Measurements from ENCODE around the gene FXR2. TPM values are rescaled to one million over a fixed set of nuclear protein-coding genes. Genes with fewer than 3 reads are reported as not detected.

Gene FXR2
- total and polyA plus RNA-seq, 10 of the 15 experiments (the other 5 are each of a cell fraction or from before 2014, with no cell fraction given) = 1.6 to 33.3 (median 22.0) TPM

GRCh38 chr17:7652388-7653356 is 38.0 kb upstream of the FXR2 start:
- TF ChIP-seq HDGF (IDR thresholded peaks at IDR 0.05) = no peak
- TF ChIP-seq RELB (IDR thresholded peaks at IDR 0.05; ENCODE audit: low read depth) = no peak
- no peak for TF ChIP-seq TCF3 (IDR thresholded peaks at IDR 0.05; ENCODE audit: borderline replicate concordance, insufficient read depth, low read depth, low read length)
- no peak for TF ChIP-seq EZH2 (IDR thresholded peaks at IDR 0.05; ENCODE audit: borderline replicate concordance, control insufficient read depth, low read depth, low read length)
- TF ChIP-seq JUND (IDR thresholded peaks at IDR 0.05; ENCODE audit: low read depth, low read length) = no peak
- TF ChIP-seq BCLAF1 (IDR thresholded peaks at IDR 0.05) = no peak
- Histone ChIP-seq H4K20me1 (ENCODE audit: control insufficient read depth, insufficient read depth) (no peaks in the 10 kb centered on the region), H3K27ac (ENCODE audit: control insufficient read depth, insufficient read depth) (no peak overlapping the region), H3K36me3 (ENCODE audit: control insufficient read depth in 2 of 2, insufficient read depth in 2 of 2, low read length in 1 of 2) (no peaks in the 10 kb centered on the region), H3K4me3 (no peak overlapping the region), H3K79me2 (ENCODE audit: control insufficient read depth, insufficient read depth, low read length) (no peaks in the 10 kb centered on the region), H3K4me1 (ENCODE audit: control insufficient read depth, insufficient read depth, low read length) (peaks cover 3% of the 10 kb centered on the region; the same call in 1 of the 2 replicates), H3K9me3 (replicated peaks; ENCODE audit: control insufficient read depth, insufficient read depth, low read length) (no peaks in the 10 kb centered on the region), H3K4me2 (ENCODE audit: control insufficient read depth, insufficient read depth) (no peak overlapping the region), H2AFZ (ENCODE audit: control insufficient read depth, low read depth, low read length) (no peak overlapping the region), H3K27me3 (replicated peaks in 1 of 2; ENCODE audit: control insufficient read depth in 2 of 2, insufficient read depth in 2 of 2, low read length in 1 of 2) (peaks cover 5 to 11% of the 10 kb centered on the region in 2 experiments), H3K9ac (ENCODE audit: control insufficient read depth, insufficient read depth, low read length) (no peak overlapping the region)
- SMC1A ChIA-PET (ENCODE audit: uncharacterized antibody, unreplicated experiment) = no interaction called here
- ATAC-seq (no peak), FAIRE-seq (no peak), DNase-seq (ENCODE audit: low read depth, low spot score) (no peak)
- RAD21 ChIA-PET (ENCODE audit: unreplicated experiment) = no interaction called here
- CTCF ChIA-PET = no interaction called here
- no TSS peak for BruUV-seq (replicated peaks)
- in situ Hi-C loops (cut with MboI) = no loop called here
- POLR2A ChIA-PET = interaction anchor here (0.6 kb wide), 1 partner anchor 8 kb away, joined by 6 read pairs; no protein-coding TSS in a partner anchor
- 46% methylated on average over 12 of the region's 12 CpGs for whole genome bisulfite sequencing (ENCODE audit: insufficient coverage, insufficient replicate concordance, low lambda C conversion rate, missing lambda C conversion rate)
- intact Hi-C loops (cut with micrococcal nuclease; ENCODE audit: unreplicated experiment) = no loop called here
